SK-N-MC (cell line): ENCODE data around the gene ZNF362.

Experiments
- EZH2 ChIP-seq: fragments of 200-600 bp; sonication (generic); IDR thresholded peaks from one replicate; pipeline ENCODE4 v1.6.1; 2017; ENCODE audit warnings: antibody characterized with exemption
- POLR2AphosphoS5 ChIP-seq: IDR thresholded peaks from 2 replicates; pipeline ENCODE4 v1.6.1; 2012; ENCODE audit warnings: mild to moderate bottlenecking, low read depth, low read length, borderline replicate concordance

- no peak for TF ChIP-seq POLR2AphosphoS5
- no peak for TF ChIP-seq EZH2
Measured at GRCh38 chr1:33256221-33256470, 146 bp upstream of the ZNF362 start.
